DMS114 treated with DMSO at 0.1 percent for 48 hours (cell line): ENCODE data around the gene LGALS7B.
"Not testable (repeated sequence)": the region's sequence is repeated elsewhere in the genome, so short reads cannot be mapped to it uniquely, and the experiment has no call there.

Source experiments
- DNase-seq: peaks from one replicate; lab custom pipeline; 2025; ENCODE audit not compliant: unreplicated experiment; lab: John Stamatoyannopoulos, UW

Gene LGALS7B

GRCh38 chr19:38769635-38770211 is 19.3 kb upstream of the LGALS7B start:
- DNase-seq, result no peak

DNA sequence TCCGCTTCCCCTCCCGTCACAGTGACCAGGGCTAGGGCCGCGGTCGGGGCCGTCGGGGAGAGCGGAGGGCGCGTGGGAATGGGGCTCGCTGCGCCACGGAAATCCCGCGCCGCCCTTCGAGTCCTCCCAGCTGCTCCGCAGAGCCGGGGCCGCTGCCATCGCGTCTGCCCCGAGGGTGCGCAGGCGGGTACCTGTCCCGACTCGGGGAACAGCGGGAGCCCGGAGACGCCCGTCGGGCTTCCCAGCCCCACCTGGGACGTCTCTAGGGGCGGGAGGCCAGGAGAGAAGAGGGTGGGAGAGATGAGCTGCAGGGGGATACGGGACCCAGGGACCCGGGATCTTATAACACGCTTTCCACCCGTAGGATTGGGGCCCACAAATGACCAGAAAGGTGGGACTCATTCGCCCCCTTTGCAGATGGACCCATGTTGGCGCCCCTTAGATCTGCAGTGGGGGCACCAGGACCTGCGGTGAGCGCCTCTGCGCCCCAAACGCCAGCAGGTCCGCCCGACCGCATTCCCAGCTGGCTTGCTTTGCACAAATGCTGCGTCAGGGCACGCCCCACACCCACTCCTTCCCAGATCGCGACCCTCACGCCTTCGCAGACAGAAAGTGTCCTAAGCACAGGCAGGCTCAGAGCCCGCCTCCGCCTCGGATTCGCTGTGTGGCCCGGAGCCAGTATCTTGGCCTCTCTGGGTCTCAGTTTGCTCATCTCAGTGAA is 18.6 kb upstream of the LGALS7B start:
- not testable (repeated sequence) for DNase-seq

DNA sequence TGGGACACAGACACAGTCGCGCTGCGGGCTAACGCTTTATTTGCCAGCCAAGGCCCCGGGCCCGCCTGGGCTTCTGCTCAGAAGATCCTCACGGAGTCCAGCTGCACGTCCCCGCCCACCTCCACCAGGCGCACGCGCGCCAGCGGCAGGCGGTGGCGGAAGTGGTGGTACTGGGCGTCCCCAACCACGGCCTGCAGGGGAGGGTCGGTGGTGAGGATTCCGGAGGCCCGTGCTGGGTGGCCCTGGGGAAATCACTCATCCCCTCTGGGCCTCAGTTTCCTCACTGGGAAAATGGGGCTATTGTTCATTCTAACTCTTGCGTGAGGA is 18.1 kb upstream of the LGALS7B start:
- DNase-seq, result not testable (repeated sequence)

- DNase-seq, result not testable (repeated sequence)
These were observed 17.4 kb upstream of the LGALS7B start for GRCh38 chr19:38771569-38771968.

DNA sequence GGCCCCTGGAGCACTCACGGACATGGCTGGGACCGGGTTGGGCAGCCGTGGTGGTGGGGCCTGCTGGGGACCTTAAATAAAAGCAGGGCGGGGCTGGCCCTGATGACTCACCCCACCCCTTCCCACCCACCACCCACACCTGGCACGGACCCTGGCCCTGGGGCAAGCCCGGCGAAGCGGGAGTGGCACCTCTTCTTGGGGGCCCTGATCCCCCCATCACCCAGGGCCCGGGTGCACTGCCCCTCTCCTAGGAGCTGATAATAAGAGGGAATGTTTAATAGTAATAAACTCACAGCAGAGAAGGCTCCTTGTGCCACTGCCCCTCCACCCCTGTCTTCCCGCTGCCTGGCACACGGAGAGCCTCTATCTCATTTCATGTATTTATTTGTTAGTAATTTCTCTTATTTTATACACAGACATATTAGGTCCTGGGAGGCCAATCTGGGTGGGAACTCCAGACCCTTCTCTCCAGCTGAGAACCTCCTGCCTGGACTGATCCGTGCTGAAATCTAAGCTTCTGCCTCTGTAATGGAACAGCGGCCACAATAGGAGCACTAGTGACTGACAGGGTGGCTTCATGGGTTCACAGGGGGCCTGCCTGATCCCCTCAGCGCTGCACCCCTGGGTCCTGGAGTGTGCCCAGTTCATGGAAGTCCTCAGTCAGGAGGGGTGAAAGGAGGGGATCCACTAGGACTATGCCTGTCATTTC is 15.4 kb upstream of the LGALS7B start, which contains the start of gene LGALS7:
TSS of gene LGALS7 (minus strand) at position 49 of the 709 bp plus-strand sequence. CDS start at position 24, 25 bp downstream.
- DNase-seq, result no peak

DNA sequence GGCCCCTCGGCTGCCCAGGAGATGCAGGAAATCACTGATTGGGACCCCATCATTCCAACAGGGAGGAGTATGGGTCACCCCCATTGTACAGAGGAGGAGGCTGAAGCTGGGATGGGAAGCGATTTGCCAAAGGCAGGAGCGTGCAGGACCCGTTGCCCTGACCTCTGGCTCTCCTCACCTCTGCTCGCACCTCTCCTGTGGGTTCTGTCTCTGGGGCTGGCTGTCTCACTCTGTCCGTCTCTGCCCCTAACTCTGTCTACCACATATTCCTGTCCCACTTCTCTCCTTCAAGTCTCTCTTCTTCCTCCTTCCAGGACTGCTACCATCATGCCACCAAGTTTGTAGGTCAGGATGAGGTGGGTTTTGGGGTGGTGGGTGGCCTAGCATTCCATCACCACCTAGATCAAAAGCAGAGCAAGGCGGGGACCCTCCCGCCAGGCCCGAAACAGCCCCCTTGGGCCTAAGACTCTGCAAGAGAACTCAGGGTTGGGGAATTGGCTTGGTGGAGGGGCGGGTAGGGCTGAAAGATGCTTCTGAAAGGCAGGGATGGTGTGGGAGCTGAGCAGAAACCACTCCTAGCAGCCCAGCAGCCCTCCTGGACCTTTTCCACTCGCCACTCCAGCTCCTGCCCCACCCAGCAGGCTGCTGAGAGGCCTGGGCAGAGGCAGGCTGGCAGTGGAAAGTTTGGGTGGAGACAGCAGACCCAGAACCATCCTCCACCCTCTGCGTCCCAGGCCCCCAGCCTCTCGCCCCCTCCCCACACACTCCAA is 14.6 kb upstream of the LGALS7B start:
- DNase-seq, result no peak

DNA sequence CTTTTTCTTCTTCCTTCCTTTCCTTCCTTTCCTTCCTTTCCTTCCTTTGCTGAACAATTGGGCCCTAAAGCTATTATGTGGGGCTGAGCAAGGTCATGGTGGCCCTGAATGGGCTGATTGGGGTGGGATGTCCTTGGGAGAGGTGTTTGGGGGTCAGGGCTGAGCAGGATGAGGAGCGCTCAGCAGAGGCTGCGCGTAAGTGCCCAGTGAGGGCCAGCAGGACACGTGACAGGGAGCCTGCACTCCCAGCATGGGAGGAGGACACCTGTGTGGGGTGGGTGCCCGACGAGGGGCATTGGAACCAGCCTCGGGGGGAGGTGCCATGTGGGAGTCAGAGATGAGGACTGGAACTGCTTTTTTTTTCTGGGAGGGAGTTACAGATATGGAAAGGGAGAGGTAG is 10.3 kb upstream of the LGALS7B start:
- no peak for DNase-seq

DNA sequence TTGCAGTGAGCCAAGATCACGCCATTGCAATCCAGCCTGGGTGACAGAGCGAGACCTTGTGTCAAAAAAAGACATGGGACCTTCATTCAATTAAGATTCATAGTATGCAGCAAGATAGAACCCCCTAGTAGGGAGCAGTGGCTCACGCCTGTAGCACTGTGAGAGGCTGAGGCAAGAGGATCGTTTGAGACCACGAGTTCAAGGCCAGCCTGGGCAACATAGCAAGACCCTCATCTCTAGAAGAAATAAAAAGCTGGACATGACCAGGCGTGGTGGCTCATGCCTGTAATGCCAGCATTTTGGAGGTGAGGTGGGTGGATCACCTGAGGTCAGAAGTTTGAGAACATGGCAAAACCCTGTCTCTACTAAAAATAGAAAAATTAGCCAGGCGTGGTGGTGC is 8.6 kb upstream of the LGALS7B start:
- no peak for DNase-seq

- no peak for DNase-seq
These were observed 7.9 kb upstream of the LGALS7B start for GRCh38 chr19:38781058-38781457.

- not testable (repeated sequence) for DNase-seq
These were observed 6.8 kb upstream of the LGALS7B start for GRCh38 chr19:38782212-38782611.

DNA sequence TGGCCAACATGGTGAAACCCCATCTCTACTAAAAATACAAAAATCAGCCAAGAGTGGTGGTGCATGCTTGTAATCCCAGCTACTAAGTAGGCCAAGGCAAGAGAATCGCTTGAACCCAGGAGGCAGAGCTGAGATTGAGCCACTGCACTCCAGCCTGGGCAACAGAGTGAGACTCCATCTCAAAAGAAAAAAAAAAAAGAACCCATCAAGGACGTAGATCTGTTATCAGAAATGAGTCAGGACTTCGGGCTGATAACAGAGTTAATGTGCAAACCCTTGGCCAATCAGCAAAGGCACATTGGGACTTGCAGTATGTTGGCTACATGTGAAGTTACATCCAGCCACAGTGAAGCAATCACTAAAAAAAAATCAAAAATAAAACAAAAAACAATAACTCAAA is 4.8 kb upstream of the LGALS7B start:
- no peak for DNase-seq

DNA sequence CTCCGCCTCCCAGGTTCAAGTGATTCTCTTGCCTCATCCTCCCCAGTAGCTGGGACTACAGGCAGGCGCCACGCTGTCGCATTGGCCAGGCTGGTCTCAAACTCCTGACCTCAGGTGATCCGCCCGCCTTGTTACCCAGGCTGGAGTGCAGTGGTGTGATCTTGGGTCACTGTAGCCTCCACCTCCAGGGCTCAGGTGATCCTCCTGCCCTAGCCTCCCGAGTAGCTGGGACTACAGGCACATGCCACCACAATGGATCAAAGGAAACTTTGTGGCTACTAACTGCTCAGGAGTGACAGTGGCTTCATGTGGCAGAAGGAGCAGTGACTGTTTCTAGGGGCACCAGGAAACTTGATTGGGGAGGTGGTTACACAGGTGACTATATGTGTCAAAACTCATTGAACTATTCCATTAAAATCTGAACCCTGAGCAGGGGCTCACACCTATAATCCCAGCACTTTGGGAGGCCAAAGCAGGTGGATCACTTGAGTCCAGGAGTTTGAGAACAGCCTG is 3.8 kb upstream of the LGALS7B start:
- DNase-seq, result no peak

GRCh38 chr19:38786061-38786460 is 2.9 kb upstream of the LGALS7B start:
- not testable (repeated sequence) for DNase-seq

DNA sequence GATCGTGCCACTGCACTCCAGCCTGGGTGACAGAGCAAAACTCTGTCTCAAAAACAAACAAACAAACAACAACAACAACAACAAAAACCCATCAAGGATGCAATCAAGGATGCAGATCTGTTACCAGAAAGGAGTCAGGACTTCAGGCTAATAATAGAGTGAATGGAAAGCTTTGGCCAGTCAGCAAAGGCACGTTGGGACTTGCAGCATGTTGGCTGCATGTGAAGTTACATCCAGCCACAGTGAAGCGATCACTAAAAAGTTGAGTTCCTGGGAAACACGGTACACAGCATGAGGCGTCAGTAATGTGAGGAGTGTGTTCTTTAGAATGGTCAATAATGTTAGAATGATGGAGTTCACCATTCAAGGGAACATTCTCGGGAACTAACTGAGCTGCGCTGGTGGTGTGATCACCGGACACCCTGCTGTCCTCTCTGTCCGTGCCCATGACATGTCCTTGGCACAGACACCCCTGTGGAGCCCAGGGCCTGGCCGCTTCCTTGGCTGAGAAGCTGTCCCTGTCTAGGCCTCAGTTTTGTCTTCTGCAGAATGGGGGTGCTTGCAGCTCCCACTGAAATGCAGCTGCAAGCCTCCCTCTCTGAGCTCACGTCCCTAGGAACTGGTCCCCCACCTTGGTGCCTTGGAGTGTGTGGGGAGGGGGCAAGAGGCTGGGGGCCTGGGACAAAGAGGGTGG is 2.3 kb upstream of the LGALS7B start:
- DNase-seq, result no peak

GRCh38 chr19:38790507-38791403 is 1.8 kb downstream of the LGALS7B start:
- DNase-seq, result not testable (repeated sequence)

- not testable (repeated sequence) for DNase-seq
These were observed 2.6 kb downstream of the LGALS7B start for GRCh38 chr19:38791451-38792064.

GRCh38 chr19:38792250-38793111 is 3.5 kb downstream of the LGALS7B start:
- DNase-seq, result no peak

GRCh38 chr19:38793177-38793576 is 4.2 kb downstream of the LGALS7B start:
- DNase-seq, result no peak
